Measurements from ENCODE around the gene MXD1.

Gene MXD1

GRCh38 chr2:69973335-69973735 lies 58.4 kb downstream of the MXD1 start:
- DNase-seq (ENCODE audit: low read depth, low spot score), result no peak
- H3K27ac ChIP-seq, result no peak overlapping the region

- DNase-seq (ENCODE audit: low read depth, low spot score), result no peak
- no peak overlapping the region for H3K27ac ChIP-seq
Observed at GRCh38 chr2:69975136-69975852, 60.4 kb downstream of the MXD1 start.

- H3K27ac ChIP-seq, result no peak overlapping the region
- DNase-seq (ENCODE audit: low read depth, low spot score), result no peak
Observed at GRCh38 chr2:69975853-69976462, 61.0 kb downstream of the MXD1 start.

- DNase-seq (ENCODE audit: low read depth, low spot score), result no peak
- no peak overlapping the region for H3K27ac ChIP-seq
Observed at GRCh38 chr2:69977186-69977585, 62.3 kb downstream of the MXD1 start.

- DNase-seq (ENCODE audit: low read depth, low spot score), result no peak
- H3K27ac ChIP-seq, result no peak overlapping the region
Observed at GRCh38 chr2:69977906-69978482, 63.1 kb downstream of the MXD1 start.

GRCh38 chr2:69979902-69980807 lies 65.2 kb downstream of the MXD1 start:
- H3K27ac ChIP-seq, result no peak overlapping the region

GRCh38 chr2:69983392-69983966 lies 68.6 kb downstream of the MXD1 start:
- DNase-seq (ENCODE audit: low read depth, low spot score), result no peak
- no peak overlapping the region for H3K27ac ChIP-seq

More at GRCh38 chr2:69979902-69980807, 65.2 kb downstream of the MXD1 start:
- DNase-seq (ENCODE audit: low read depth, low spot score), result no peak

- H3K27ac ChIP-seq, result no peak overlapping the region
- DNase-seq (ENCODE audit: low read depth, low spot score), result no peak
Observed at GRCh38 chr2:69985216-69985615, 70.3 kb downstream of the MXD1 start.

GRCh38 chr2:69985688-69986087 lies 70.8 kb downstream of the MXD1 start:
- H3K27ac ChIP-seq, result no peak overlapping the region
- DNase-seq (ENCODE audit: low read depth, low spot score), result no peak

GRCh38 chr2:69986691-69987090 lies 71.8 kb downstream of the MXD1 start:
- no peak overlapping the region for H3K27ac ChIP-seq
- DNase-seq (ENCODE audit: low read depth, low spot score), result no peak

- DNase-seq (ENCODE audit: low read depth, low spot score), result no peak
- no peak overlapping the region for H3K27ac ChIP-seq
Observed at GRCh38 chr2:69988086-69988635, 73.3 kb downstream of the MXD1 start.

- DNase-seq (ENCODE audit: low read depth, low spot score), result no peak
- H3K27ac ChIP-seq, result peak overlapping the region; percentile 14
Observed at GRCh38 chr2:69989009-69989408, 74.1 kb downstream of the MXD1 start.

GRCh38 chr2:69989441-69990105 lies 74.7 kb downstream of the MXD1 start:
- H3K27ac ChIP-seq, result peak overlapping the region; percentile 14
- DNase-seq (ENCODE audit: low read depth, low spot score), result peak; percentile 24

Measured in epithelial cell of prostate (primary cell).